ENCODE measurements around the gene COL6A3. TPM values are rescaled to one million over a fixed set of nuclear protein-coding genes. Genes with fewer than 3 reads are reported as not detected.
"Not testable (repeated sequence)": the region's sequence is repeated elsewhere in the genome, so short reads cannot be mapped to it uniquely, and the experiment has no call there.

COL6A3 gene
- total RNA-seq, 1 donor from 2014 or later = 0.02 TPM

DNA sequence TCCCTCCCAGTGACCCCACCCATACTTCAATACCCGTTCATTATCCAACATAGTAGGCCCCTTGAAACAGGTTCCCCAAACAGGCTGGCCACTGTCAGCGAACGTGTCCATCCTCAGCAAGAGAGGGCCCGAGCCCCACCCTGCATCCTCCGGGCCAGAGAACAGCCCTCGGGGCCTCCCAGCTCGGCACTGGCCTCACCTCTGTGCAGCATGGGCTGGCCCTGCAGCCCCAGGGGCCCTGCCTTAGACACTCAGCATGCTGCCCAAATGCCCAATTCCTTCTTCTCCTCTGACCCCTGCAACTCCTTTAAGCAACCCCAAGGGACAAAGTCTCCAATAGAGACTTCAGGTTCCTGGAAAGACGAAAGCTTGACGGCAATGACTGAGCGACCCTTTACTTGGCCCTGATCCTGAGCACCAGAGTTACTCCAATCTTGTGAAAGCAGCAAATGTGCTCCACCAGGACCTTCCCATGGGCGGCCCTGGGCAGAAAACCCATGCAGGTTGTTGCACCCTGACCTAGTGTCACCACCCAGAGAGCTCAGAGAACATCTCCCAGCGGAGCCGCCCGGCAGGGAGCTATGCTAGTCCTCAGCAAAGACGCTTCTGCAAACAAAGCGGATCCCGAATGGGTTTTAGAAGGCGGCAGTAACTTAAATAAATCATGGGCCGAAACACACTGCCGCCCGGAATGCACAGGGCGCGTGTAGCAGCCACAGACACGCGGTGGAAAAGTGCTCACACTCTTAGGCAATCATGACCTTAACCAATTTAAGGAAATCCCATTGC lies 782 bp downstream of the COL6A3 start:
- no peaks in the 10 kb centered on the region for H3K4me1 Mint-ChIP-seq
- no peaks in the 10 kb centered on the region for H3K36me3 Mint-ChIP-seq (ENCODE audit: low read depth)
- TF ChIP-seq, protein P1, sequence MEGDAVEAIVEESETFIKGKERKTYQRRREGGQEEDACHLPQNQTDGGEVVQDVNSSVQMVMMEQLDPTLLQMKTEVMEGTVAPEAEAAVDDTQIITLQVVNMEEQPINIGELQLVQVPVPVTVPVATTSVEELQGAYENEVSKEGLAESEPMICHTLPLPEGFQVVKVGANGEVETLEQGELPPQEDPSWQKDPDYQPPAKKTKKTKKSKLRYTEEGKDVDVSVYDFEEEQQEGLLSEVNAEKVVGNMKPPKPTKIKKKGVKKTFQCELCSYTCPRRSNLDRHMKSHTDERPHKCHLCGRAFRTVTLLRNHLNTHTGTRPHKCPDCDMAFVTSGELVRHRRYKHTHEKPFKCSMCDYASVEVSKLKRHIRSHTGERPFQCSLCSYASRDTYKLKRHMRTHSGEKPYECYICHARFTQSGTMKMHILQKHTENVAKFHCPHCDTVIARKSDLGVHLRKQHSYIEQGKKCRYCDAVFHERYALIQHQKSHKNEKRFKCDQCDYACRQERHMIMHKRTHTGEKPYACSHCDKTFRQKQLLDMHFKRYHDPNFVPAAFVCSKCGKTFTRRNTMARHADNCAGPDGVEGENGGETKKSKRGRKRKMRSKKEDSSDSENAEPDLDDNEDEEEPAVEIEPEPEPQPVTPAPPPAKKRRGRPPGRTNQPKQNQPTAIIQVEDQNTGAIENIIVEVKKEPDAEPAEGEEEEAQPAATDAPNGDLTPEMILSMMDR (IDR thresholded peaks at IDR 0.05) = no peak
- no peak overlapping the region for H3K4me3 Mint-ChIP-seq
- H3K27ac Mint-ChIP-seq = no peak overlapping the region
- ATAC-seq (ENCODE audit: low read depth) (no peak), DNase-seq (no peak)
- H3K9me3 Mint-ChIP-seq = no peaks in the 10 kb centered on the region
- ChIA-PET CTCF (no interaction called here), POLR2A (no interaction called here)
- intact Hi-C loops (cut with micrococcal nuclease) = no loop called here
- H3K27me3 Mint-ChIP-seq = peaks cover 29% of the 10 kb centered on the region

DNA sequence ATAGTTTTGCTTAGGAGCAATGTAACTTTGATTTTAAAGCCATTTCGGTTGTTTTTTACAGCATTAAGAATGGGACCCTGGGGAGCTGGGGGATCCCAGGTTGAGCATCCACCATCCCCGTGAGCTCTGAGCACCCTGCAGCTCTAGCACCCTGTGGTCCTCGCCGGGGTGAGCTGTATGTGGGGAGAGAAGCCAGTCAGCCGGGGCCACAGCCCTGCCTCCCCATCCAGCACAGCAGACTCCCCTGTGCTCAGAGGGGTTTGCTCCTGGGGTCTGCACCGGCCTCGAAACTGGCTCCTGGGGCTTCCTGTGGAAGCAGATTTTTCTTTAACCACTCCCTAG lies 1.3 kb downstream of the COL6A3 start:
- TF ChIP-seq, protein P1 (IDR thresholded peaks at IDR 0.05) = no peak
- H3K9me3 Mint-ChIP-seq = no peaks in the 10 kb centered on the region
- intact Hi-C loops (cut with micrococcal nuclease) = no loop called here
- ChIA-PET POLR2A (no interaction called here), CTCF (no interaction called here)
- no peaks in the 10 kb centered on the region for H3K4me1 Mint-ChIP-seq
- peaks cover 26% of the 10 kb centered on the region for H3K27me3 Mint-ChIP-seq
- H3K36me3 Mint-ChIP-seq (ENCODE audit: low read depth) = no peaks in the 10 kb centered on the region
- H3K27ac Mint-ChIP-seq = no peak overlapping the region
- no peak overlapping the region for H3K4me3 Mint-ChIP-seq
- ATAC-seq (ENCODE audit: low read depth) (no peak), DNase-seq (no peak)

DNA sequence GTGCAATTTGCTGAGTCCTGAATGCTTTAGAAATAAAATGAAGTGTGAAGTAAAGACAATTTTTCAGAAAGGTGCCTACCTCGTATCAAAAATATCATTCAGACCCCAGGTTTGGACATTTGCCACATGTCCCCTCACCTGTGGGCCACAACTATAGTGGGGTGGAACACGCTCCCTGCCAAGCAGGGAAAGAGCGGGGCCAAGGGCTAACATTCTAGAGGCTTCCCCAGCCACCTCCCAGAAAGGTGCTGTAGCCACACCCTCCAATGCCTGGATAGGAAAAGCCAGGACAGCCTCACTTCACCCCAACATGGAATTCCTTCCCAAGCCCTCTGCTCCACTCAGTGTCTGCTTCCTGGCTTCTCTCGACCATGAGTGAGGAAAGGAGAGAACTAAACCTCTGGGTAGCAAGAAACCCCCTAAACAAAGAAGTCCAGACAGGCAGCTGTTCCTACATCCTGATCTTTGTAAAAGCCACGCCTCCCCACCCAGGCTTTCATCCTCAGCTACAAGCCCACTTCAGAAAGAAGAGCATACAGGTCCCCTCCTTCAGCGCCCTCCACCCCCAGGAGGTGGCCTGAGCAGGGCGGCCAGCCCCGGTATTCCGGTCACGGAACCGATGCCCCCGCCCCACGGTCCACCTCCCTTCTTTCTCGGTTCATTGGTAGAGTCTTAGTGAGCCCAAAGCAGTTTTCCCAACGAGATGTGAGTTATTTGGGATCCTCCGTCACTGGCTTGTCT lies 2.1 kb downstream of the COL6A3 start:
- H3K4me1 Mint-ChIP-seq = no peaks in the 10 kb centered on the region

DNA sequence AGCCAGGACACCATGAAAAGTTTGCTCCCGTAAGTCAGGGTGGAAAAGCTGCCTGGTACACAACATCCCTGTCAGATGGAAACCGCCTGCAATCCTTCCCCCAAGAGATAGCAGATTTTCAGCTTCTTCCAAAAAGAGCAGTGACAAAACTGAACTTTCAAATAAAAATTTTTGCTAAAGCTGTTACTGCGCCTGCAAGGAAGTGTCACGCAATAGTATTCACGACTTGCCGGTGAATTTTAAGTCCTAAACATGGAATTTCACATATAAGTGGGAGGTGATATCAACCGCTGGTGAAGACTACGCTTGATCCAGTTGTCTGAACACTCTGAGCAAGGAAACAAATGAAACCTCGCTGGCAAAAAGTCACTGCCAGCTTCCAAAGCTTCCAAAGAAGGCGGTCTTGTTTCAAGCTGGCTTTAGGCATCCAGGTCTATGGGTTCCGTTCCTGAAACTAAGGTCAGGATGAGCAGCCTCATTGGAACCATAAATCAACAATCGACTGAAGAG lies 2.8 kb downstream of the COL6A3 start:
- ATAC-seq (ENCODE audit: low read depth) (no peak), DNase-seq (no peak)
- no peak overlapping the region for H3K27ac Mint-ChIP-seq
- no peaks in the 10 kb centered on the region for H3K4me1 Mint-ChIP-seq
- H3K27me3 Mint-ChIP-seq = peaks cover 23% of the 10 kb centered on the region
- CTCF ChIA-PET = no interaction called here
- no peaks in the 10 kb centered on the region for H3K9me3 Mint-ChIP-seq
- no peak overlapping the region for H3K4me3 Mint-ChIP-seq
- H3K36me3 Mint-ChIP-seq (ENCODE audit: low read depth) = no peaks in the 10 kb centered on the region
- TF ChIP-seq, protein P1 (IDR thresholded peaks at IDR 0.05) = no peak
- intact Hi-C loops (cut with micrococcal nuclease) = no loop called here
- POLR2A ChIA-PET = no interaction called here

More for the DNA sequence above, 2.1 kb downstream of the COL6A3 start:
- DNase-seq = no peak
- no peak for ATAC-seq (ENCODE audit: low read depth)
- Mint-ChIP-seq H3K9me3 (no peaks in the 10 kb centered on the region), H3K36me3 (ENCODE audit: low read depth) (no peaks in the 10 kb centered on the region), H3K27ac (no peak overlapping the region), H3K27me3 (peaks cover 25% of the 10 kb centered on the region), H3K4me3 (no peak overlapping the region)
- ChIA-PET POLR2A (no interaction called here), CTCF (no interaction called here)
- intact Hi-C loops (cut with micrococcal nuclease) = no loop called here
- TF ChIP-seq, protein P1 (IDR thresholded peaks at IDR 0.05) = no peak

DNA sequence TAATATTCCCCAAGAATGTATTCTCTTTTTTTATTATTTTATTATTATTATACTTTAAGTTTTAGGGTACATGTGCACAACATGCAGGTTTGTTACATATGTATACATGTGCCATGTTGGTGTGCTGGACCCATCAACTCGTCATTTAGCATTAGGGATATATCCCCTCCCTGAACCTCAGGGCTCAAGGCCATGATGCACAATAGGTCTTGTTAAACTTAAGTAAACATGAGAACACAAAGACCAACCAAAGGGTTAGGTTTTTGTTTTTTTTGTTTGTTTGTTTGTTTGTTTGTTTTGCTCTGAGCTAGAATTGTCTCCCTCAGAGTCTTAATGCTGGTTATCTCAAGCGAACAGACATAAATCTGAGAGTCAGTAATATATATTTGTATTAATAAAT lies 4.7 kb downstream of the COL6A3 start:
- DNase-seq; intact Hi-C loops (cut with micrococcal nuclease); H3K4me1 Mint-ChIP-seq; CTCF ChIA-PET; H3K4me3 Mint-ChIP-seq; POLR2A ChIA-PET; H3K9me3 Mint-ChIP-seq; ATAC-seq (ENCODE audit: low read depth); H3K27ac Mint-ChIP-seq; H3K36me3 Mint-ChIP-seq (ENCODE audit: low read depth): not testable (repeated sequence)
- peaks cover 22% of the 10 kb centered on the region for H3K27me3 Mint-ChIP-seq
